Fibroblast of gingiva (primary cell): ENCODE data around the gene SDF4.
"Not testable (repeated sequence)": the region's sequence is repeated elsewhere in the genome, so short reads cannot be mapped to it uniquely, and the experiment has no call there.

Experiments used
- DNase-seq: peaks from one replicate; pipeline ENCODE4 v3.0.0-alpha.2; 2011; ENCODE audit warnings: low read depth

SDF4 gene

GRCh38 chr1:1179346-1179982, 52.3 kb downstream of the SDF4 start:
- no peak for DNase-seq

GRCh38 chr1:1178794-1179331, 52.9 kb downstream of the SDF4 start:
- DNase-seq: no peak

GRCh38 chr1:1177452-1178206, 54.2 kb downstream of the SDF4 start:
- no peak for DNase-seq

GRCh38 chr1:1176931-1177330, 54.9 kb downstream of the SDF4 start:
- no peak for DNase-seq

GRCh38 chr1:1176063-1176761, 55.6 kb downstream of the SDF4 start:
- DNase-seq: not testable (repeated sequence)

- DNase-seq: no peak
Measured at GRCh38 chr1:1175221-1176062, 56.4 kb downstream of the SDF4 start.

- no peak for DNase-seq
Measured at GRCh38 chr1:1173793-1174415, 57.9 kb downstream of the SDF4 start, which contains the start of gene TTLL10. Gene TTLL10 (plus strand): TSS chr1:1173880. CDS start chr1:1179216, 5,336 bp downstream.

- no peak for DNase-seq
Measured at GRCh38 chr1:1173061-1173792, 58.6 kb downstream of the SDF4 start.

GRCh38 chr1:1171546-1172340, 60.1 kb downstream of the SDF4 start:
- DNase-seq: no peak

GRCh38 chr1:1171161-1171545, 60.6 kb downstream of the SDF4 start:
- DNase-seq: no peak

- no peak for DNase-seq
Measured at GRCh38 chr1:1170215-1171091, 61.3 kb downstream of the SDF4 start.

- no peak for DNase-seq
Measured at GRCh38 chr1:1169429-1170214, 62.2 kb downstream of the SDF4 start.

- DNase-seq: no peak
Measured at GRCh38 chr1:1168451-1169411, 63.1 kb downstream of the SDF4 start.

GRCh38 chr1:1167841-1168450, 63.9 kb downstream of the SDF4 start:
- DNase-seq: no peak

- DNase-seq: no peak
Measured at GRCh38 chr1:1167398-1167821, 64.4 kb downstream of the SDF4 start.
